Parathyroid adenoma (tissue), 2 donors: ENCODE measurements around the gene ATP6V0B.
A peak's percentile ranks its signal among the peaks of the same experiment; 100 is the strongest.

Experiments
- H2AFZ ChIP-seq: fragments of 300-600 bp; sonication (generic); one replicate; pipeline ENCODE4 v1.7.0; 2017; ENCODE audit warnings: antibody characterized with exemption, mild to moderate bottlenecking
- H3K27ac ChIP-seq: fragments of 300-600 bp; sonication (generic); one replicate; pipeline ENCODE4 v1.7.0; 2017
- H3K27me3 ChIP-seq: fragments of 300-600 bp; sonication (generic); one replicate; pipeline ENCODE4 v1.7.0; 2017; ENCODE audit warnings: low read length; ENCODE audit not compliant: control insufficient read depth, insufficient read depth
- H3K36me3 ChIP-seq: fragments of 300-600 bp; sonication (generic); one replicate; pipeline ENCODE4 v1.7.0; 2017; ENCODE audit warnings: low read length; ENCODE audit not compliant: control insufficient read depth, insufficient read depth
- H3K4me1 ChIP-seq: fragments of 300-600 bp; sonication (generic); one replicate; pipeline ENCODE4 v1.7.0; 2017; ENCODE audit warnings: control low read depth
- H3K4me2 ChIP-seq: fragments of 300-600 bp; sonication (generic); one replicate; pipeline ENCODE4 v1.7.0; 2017; ENCODE audit warnings: low read length
- H3K4me3 ChIP-seq: fragments of 300-600 bp; sonication (generic); one replicate; pipeline ENCODE4 v1.7.0; 2017; ENCODE audit warnings: low read depth, low read length
- H3K79me2 ChIP-seq: fragments of 300-600 bp; sonication (generic); one replicate; pipeline ENCODE4 v1.7.0; 2017; ENCODE audit warnings: control low read depth
- H3K9ac ChIP-seq: fragments of 300-600 bp; sonication (generic); one replicate; pipeline ENCODE4 v1.7.0; 2017; ENCODE audit warnings: mild to moderate bottlenecking
- H3K9me3 ChIP-seq: fragments of 300-600 bp; sonication (generic); one replicate; pipeline ENCODE4 v1.7.0; 2017; ENCODE audit warnings: low read length; ENCODE audit not compliant: control insufficient read depth
- CTCF ChIP-seq: fragments of 300-600 bp; sonication (generic); IDR thresholded peaks from one replicate; pipeline ENCODE4 v1.7.0; 2017; ENCODE audit warnings: antibody characterized with exemption, mild to moderate bottlenecking
- donor health status: primary hyperparathyroidism.

Gene ATP6V0B

GRCh38 chr1:43953361-43953760 lies 21.4 kb upstream of the ATP6V0B start:
- no peaks in the 10 kb centered on the region for H3K36me3 ChIP-seq
- no peaks in the 10 kb centered on the region for H3K27me3 ChIP-seq
- no peaks in the 10 kb centered on the region for H3K79me2 ChIP-seq
- peak overlapping the region; percentile 51 for H3K4me2 ChIP-seq
- no peak overlapping the region for H2AFZ ChIP-seq
- peak overlapping the region; percentile 0 for H3K4me3 ChIP-seq
- H3K9ac ChIP-seq = no peak overlapping the region
- H3K27ac ChIP-seq = peak overlapping the region; percentile 60
- H3K9me3 ChIP-seq = no peaks in the 10 kb centered on the region
- H3K4me1 ChIP-seq = peaks cover 5% of the 10 kb centered on the region
- no peak for TF ChIP-seq CTCF

GRCh38 chr1:43954036-43954435 lies 20.7 kb upstream of the ATP6V0B start:
- no peak overlapping the region for H3K27ac ChIP-seq
- no peak overlapping the region for H3K4me2 ChIP-seq
- H2AFZ ChIP-seq = no peak overlapping the region
- H3K79me2 ChIP-seq = no peaks in the 10 kb centered on the region
- no peak overlapping the region for H3K9ac ChIP-seq
- no peaks in the 10 kb centered on the region for H3K36me3 ChIP-seq
- TF ChIP-seq CTCF = no peak
- no peak overlapping the region for H3K4me3 ChIP-seq
- no peaks in the 10 kb centered on the region for H3K9me3 ChIP-seq
- H3K27me3 ChIP-seq = no peaks in the 10 kb centered on the region
- peaks cover 3% of the 10 kb centered on the region for H3K4me1 ChIP-seq

GRCh38 chr1:43956234-43956633 lies 18.5 kb upstream of the ATP6V0B start:
- Histone ChIP-seq H3K4me3 (no peak overlapping the region), H3K9me3 (no peaks in the 10 kb centered on the region), H3K4me1 (peaks cover 3% of the 10 kb centered on the region), H3K36me3 (no peaks in the 10 kb centered on the region), H3K9ac (no peak overlapping the region), H3K27me3 (no peaks in the 10 kb centered on the region), H3K4me2 (no peak overlapping the region), H3K27ac (no peak overlapping the region), H3K79me2 (no peaks in the 10 kb centered on the region), H2AFZ (no peak overlapping the region)
- no peak for TF ChIP-seq CTCF

- H2AFZ ChIP-seq = no peak overlapping the region
- H3K79me2 ChIP-seq = no peaks in the 10 kb centered on the region
- peaks cover 3% of the 10 kb centered on the region for H3K4me1 ChIP-seq
- no peak overlapping the region for H3K4me3 ChIP-seq
- H3K36me3 ChIP-seq = no peaks in the 10 kb centered on the region
- TF ChIP-seq CTCF = no peak
- no peak overlapping the region for H3K9ac ChIP-seq
- no peak overlapping the region for H3K4me2 ChIP-seq
- H3K9me3 ChIP-seq = no peaks in the 10 kb centered on the region
- H3K27me3 ChIP-seq = no peaks in the 10 kb centered on the region
- no peak overlapping the region for H3K27ac ChIP-seq
Observed at GRCh38 chr1:43957407-43958040, 17.2 kb upstream of the ATP6V0B start.
